AG04449 (cell line): ENCODE results near the gene WDR31.
"Not testable (repeated sequence)": the region's sequence is repeated elsewhere in the genome, so short reads cannot be mapped to it uniquely, and the experiment has no call there.

Experiments used
- CTCF ChIA-PET: fragments of 350-600 bp; formaldehyde crosslinking; extraction: SDS; loops from one replicate; lab custom pipeline; 2021; ENCODE audit warnings: antibody characterized with exemption; lab: Yijun Ruan, JAX
- POLR2A ChIA-PET: fragments of 400-600, 350-600 bp; formaldehyde crosslinking; extraction: SDS; loops from one replicate; lab custom pipeline; 2020; ENCODE audit warnings: antibody characterized with exemption, inconsistent platforms; lab: Yijun Ruan, JAX
- DNase-seq: peaks from one replicate; pipeline ENCODE4 v3.0.0-alpha.2; 2010; ENCODE audit warnings: low read depth, low spot score
- H3K4me3 ChIP-seq: 2 replicates; pipeline ENCODE4 v1.5.1; 2011; ENCODE audit warnings: low read depth, mild to moderate bottlenecking, control low read depth, low read length
- TF ChIP-seq, protein P1 (sequence below): IDR thresholded peaks from one replicate; pipeline ENCODE4 v1.5.1; 2011; ENCODE audit warnings: mild to moderate bottlenecking, moderate library complexity, low read length, control low read depth, inconsistent platforms; ENCODE audit not compliant: insufficient read depth; ENCODE audit errors: missing control alignments

Gene WDR31

DNA sequence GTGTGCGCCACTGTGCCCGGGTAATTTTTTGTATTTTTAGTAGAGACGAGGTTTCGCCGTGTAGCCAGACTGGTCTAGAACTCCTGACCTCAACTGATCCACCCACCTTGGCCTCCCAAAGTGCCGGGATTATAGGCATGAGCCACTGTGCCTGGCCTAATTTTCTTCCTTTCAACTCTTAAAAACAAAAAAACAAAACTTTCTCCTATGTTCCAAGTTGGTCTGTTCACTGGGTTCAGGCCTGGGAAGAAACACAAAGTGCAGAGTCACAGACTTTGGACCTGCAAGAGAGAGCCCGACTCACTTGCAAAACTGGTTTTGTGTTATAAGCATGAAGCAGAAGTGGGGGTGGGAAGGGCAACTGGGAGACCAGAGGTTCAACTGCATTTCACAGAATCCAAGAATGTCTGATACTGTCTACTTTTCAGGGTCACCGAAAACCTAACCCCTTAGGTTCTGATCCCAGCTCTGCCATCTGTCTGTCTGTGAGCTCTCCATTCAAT, 41.9 kb upstream of the WDR31 start:
- TF ChIP-seq, protein P1, sequence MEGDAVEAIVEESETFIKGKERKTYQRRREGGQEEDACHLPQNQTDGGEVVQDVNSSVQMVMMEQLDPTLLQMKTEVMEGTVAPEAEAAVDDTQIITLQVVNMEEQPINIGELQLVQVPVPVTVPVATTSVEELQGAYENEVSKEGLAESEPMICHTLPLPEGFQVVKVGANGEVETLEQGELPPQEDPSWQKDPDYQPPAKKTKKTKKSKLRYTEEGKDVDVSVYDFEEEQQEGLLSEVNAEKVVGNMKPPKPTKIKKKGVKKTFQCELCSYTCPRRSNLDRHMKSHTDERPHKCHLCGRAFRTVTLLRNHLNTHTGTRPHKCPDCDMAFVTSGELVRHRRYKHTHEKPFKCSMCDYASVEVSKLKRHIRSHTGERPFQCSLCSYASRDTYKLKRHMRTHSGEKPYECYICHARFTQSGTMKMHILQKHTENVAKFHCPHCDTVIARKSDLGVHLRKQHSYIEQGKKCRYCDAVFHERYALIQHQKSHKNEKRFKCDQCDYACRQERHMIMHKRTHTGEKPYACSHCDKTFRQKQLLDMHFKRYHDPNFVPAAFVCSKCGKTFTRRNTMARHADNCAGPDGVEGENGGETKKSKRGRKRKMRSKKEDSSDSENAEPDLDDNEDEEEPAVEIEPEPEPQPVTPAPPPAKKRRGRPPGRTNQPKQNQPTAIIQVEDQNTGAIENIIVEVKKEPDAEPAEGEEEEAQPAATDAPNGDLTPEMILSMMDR = no peak
- no peak for DNase-seq
- ChIA-PET CTCF (no interaction called here), POLR2A (no interaction called here)
- H3K4me3 ChIP-seq = no peak overlapping the region

- DNase-seq, POLR2A ChIA-PET, CTCF ChIA-PET, H3K4me3 ChIP-seq: not testable (repeated sequence)
These were observed 41.4 kb upstream of the WDR31 start for GRCh38 chr9:113381441-113381840.

- DNase-seq = no peak
- TF ChIP-seq, protein P1 = no peak
- ChIA-PET CTCF (no interaction called here), POLR2A (no interaction called here)
- H3K4me3 ChIP-seq = no peak overlapping the region
These were observed 40.8 kb upstream of the WDR31 start for GRCh38 chr9:113380869-113381378.

- H3K4me3 ChIP-seq, DNase-seq, CTCF ChIA-PET, POLR2A ChIA-PET: not testable (repeated sequence)
These were observed 39.7 kb upstream of the WDR31 start for GRCh38 chr9:113379829-113380210.

GRCh38 chr9:113379094-113379828, 39.2 kb upstream of the WDR31 start:
- POLR2A ChIA-PET, CTCF ChIA-PET, H3K4me3 ChIP-seq, DNase-seq: not testable (repeated sequence)

- TF ChIP-seq, protein P1 = no peak
- POLR2A ChIA-PET = no interaction called here
- no peak for DNase-seq
- H3K4me3 ChIP-seq = peak within 1 kb of the TSS; percentile 85
- CTCF ChIA-PET = interaction anchor here (0.9 kb wide), 1 partner anchor 102 kb away, joined by 3 read pairs; no protein-coding TSS in a partner anchor
These were observed 36.8 kb upstream of the WDR31 start, which contains the start of gene HDHD3 for GRCh38 chr9:113376634-113377567. TSS of gene HDHD3 (minus strand) at chr9:113376986. CDS start at chr9:113374354, 2,632 bp downstream.

DNA sequence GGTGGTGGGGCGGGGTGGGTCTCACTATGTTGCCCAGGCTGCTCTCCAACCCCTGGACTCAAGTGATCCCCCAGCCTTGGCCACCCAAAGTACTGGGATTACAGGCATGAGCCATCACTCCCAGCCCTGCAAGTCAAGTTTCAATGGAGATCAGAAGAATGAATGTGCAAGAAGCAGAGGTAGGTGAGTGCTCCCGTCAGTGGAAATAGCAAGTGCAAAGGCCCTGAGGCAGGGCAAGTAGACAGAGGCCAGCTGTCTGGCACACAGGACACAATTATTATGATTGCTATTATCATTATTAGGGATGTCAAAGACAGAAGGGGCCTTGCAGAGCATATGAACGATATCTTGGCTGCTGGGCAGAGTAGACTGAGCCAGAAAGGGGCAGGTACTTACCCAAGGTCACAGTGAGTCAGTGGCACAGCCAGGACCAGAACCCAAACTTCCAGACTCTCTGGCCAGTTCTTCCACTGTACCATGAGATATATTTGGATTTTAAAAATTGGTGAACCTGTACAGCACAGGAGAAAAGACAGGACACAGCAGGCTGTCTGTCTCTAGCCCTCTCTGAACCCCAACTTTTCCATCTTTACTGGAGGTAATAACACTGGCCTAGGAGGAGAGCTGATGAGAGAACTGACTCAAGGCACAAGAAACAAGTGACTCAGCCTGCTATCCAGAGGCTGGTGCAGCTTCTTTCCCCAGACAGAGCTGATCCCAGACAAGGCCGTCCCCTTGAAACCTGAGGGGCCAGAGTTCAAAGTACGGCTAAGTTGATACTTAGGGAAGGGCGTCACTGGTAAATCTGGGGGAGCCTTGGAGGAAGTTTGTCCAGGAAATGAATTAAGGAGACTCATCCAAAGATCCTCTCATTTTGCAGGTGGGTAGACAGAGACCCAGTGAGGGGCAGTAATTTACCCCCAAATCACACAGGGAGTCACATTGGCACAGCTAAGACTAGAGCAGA, 35.3 kb upstream of the WDR31 start:
- POLR2A ChIA-PET = no interaction called here
- H3K4me3 ChIP-seq = no peak overlapping the region
- TF ChIP-seq, protein P1 = no peak
- CTCF ChIA-PET = interaction anchor here (0.6 to 2.0 kb wide), 2 partner anchors 26 to 335 kb away, joined by 3 to 11 read pairs; partner anchors contain the start of gene ALAD
- no peak for DNase-seq
